T-helper 1 cell treated with Interleukin-12 subunit alpha and Interleukin-12 subunit beta and Interleukin-4 antibody, amounts not matched to agents 30 ng/mL and 1 ng/mL, for 36 hours (primary cell): ENCODE results near the gene DLEC1. TPM values are rescaled to one million over a fixed set of nuclear protein-coding genes. Genes with fewer than 3 reads are reported as not detected.
"Not testable (repeated sequence)": the region's sequence is repeated elsewhere in the genome, so short reads cannot be mapped to it uniquely, and the experiment has no call there.

Experiments used
- intact Hi-C: fragments of 100-400 bp; cut with micrococcal nuclease; formaldehyde crosslinking; loops from one replicate; pipeline ENCODE4 v1.15.1; 2024
- total RNA-seq: library from RNA; stranded (reverse); gene quantifications from 2 replicates; pipeline ENCODE4 v1.2.3, GENCODE V29; 2022

DLEC1 gene
- total RNA-seq, 1 donor from 2014 or later, result 3.9 TPM

- intact Hi-C loops, result loop anchor here (10.0 kb wide), 1 partner anchor 1231 kb away; no protein-coding TSS in a partner anchor
Observed at GRCh38 chr3:38033586-38033985, 5.4 kb upstream of the DLEC1 start.

- intact Hi-C loops, result loop anchor here (10.0 kb wide), 1 partner anchor 1230 kb away; no protein-coding TSS in a partner anchor
Observed at GRCh38 chr3:38034335-38034734, 4.7 kb upstream of the DLEC1 start.

- intact Hi-C loops, result loop anchor here (5.0 to 10.0 kb wide), 2 partner anchors 311 to 1229 kb away; partner anchors contain the start of gene XYLB
Observed at GRCh38 chr3:38036286-38036685, 2.7 kb upstream of the DLEC1 start.

GRCh38 chr3:38036906-38037305, 2.1 kb upstream of the DLEC1 start:
- intact Hi-C loops, result loop anchor here (5.0 to 10.0 kb wide), 2 partner anchors 310 to 1228 kb away; partner anchors contain the start of gene XYLB

- intact Hi-C loops, result loop anchor here (2.0 to 10.0 kb wide), 3 partner anchors 130 to 1226 kb away; partner anchors contain the start of gene XYLB
Observed at GRCh38 chr3:38038447-38038911, 529 bp upstream of the DLEC1 start.

- intact Hi-C loops, result loop anchor here (1.0 to 10.0 kb wide), 11 partner anchors 9 to 1225 kb away; partner anchors contain the start of genes ACAA1, EXOG, OXSR1 and XYLB
Observed at GRCh38 chr3:38039899-38040261, 872 bp downstream of the DLEC1 start.

GRCh38 chr3:38040401-38040800, 1.4 kb downstream of the DLEC1 start:
- intact Hi-C loops, result loop anchor here (1.0 kb wide), 1 partner anchor 36 kb away; no protein-coding TSS in a partner anchor

- intact Hi-C loops, result no loop called here
Observed at GRCh38 chr3:38043486-38043885, 4.5 kb downstream of the DLEC1 start.

GRCh38 chr3:38046027-38046426, 7.0 kb downstream of the DLEC1 start:
- intact Hi-C loops, result no loop called here

GRCh38 chr3:38046821-38047220, 7.8 kb downstream of the DLEC1 start:
- intact Hi-C loops, result no loop called here

- intact Hi-C loops, result no loop called here
Observed at GRCh38 chr3:38047896-38048295, 8.9 kb downstream of the DLEC1 start.

GRCh38 chr3:38049358-38050126, 10.5 kb downstream of the DLEC1 start:
- intact Hi-C loops, result no loop called here

- intact Hi-C loops, result no loop called here
Observed at GRCh38 chr3:38051131-38051530, 12.1 kb downstream of the DLEC1 start.

GRCh38 chr3:38053286-38053685, 14.3 kb downstream of the DLEC1 start:
- intact Hi-C loops, result not testable (repeated sequence)

GRCh38 chr3:38053813-38054498, 14.9 kb downstream of the DLEC1 start:
- intact Hi-C loops, result not testable (repeated sequence)

GRCh38 chr3:38054499-38055001, 15.5 kb downstream of the DLEC1 start:
- intact Hi-C loops, result no loop called here

GRCh38 chr3:38059148-38059547, 20.1 kb downstream of the DLEC1 start:
- intact Hi-C loops, result no loop called here

- intact Hi-C loops, result no loop called here
Observed at GRCh38 chr3:38059591-38059990, 20.6 kb downstream of the DLEC1 start.

- intact Hi-C loops, result no loop called here
Observed at GRCh38 chr3:38062809-38063208, 23.8 kb downstream of the DLEC1 start.

- intact Hi-C loops, result not testable (repeated sequence)
Observed at GRCh38 chr3:38064453-38064852, 25.4 kb downstream of the DLEC1 start.

GRCh38 chr3:38067508-38068233, 28.7 kb downstream of the DLEC1 start:
- intact Hi-C loops, result no loop called here
